HG03066 (cell line): ENCODE data around the gene PEX7.
"Not testable (repeated sequence)": the region's sequence is repeated elsewhere in the genome, so short reads cannot be mapped to it uniquely, and the experiment has no call there.

Experiments used
- ATAC-seq: cut with Tn5 transposase; IDR thresholded peaks from one replicate; pipeline ENCODE4 v1.9.1; 2021; ENCODE audit warnings: low read depth; ENCODE audit not compliant: unreplicated experiment

Gene PEX7

GRCh38 chr6:136947037-136947436, 124.6 kb downstream of the PEX7 start:
- ATAC-seq, result no peak

GRCh38 chr6:136949957-136950356, 127.6 kb downstream of the PEX7 start:
- ATAC-seq, result not testable (repeated sequence)

GRCh38 chr6:136950436-136951126, 128.2 kb downstream of the PEX7 start:
- no peak for ATAC-seq

DNA sequence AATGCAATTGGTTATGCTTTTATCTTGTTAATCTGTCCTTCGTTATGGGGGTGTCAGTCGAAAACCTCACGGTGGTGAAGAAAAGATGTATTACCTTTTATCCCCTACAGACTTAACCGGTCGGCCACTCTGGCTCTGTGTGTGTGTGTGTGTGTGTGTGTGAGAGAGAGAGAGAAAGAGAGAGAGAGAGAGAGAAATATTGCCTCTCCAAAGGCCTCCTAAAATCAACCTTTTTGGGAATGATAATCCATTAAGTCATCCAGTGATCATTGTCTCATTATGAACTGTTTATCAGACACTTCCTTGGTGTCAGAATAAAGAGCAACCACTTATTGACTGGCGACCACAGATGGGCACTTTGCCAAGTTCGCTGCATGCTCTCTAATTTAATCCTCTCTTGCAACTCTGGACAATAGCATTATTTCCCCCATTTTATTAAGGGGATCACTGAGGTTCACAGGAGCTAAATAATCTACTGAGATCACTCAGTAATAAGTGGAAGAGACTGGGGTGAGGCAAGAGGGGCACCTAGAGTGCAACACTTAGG, 130.4 kb downstream of the PEX7 start:
- no peak for ATAC-seq

DNA sequence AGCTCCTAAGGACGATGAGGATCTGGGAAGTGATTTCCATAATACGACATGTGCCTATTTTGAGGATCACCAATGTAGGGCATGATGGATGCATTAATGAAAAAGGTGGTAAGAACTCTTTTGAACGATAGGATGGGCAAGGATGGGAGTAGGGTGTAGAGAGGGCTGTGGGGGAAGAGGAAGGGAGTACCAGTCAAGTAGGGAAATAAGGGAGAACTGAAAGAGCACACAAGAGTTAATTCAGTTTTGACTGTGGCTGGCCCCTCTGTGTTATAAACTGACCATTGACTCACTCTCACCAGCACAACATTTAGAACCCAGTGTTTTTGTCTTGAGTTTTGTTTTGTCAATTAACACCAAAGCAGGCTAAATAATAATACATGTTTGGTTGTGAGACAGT, 132.7 kb downstream of the PEX7 start:
- ATAC-seq, result no peak

GRCh38 chr6:136956590-136957544, 134.5 kb downstream of the PEX7 start:
- ATAC-seq, result no peak

DNA sequence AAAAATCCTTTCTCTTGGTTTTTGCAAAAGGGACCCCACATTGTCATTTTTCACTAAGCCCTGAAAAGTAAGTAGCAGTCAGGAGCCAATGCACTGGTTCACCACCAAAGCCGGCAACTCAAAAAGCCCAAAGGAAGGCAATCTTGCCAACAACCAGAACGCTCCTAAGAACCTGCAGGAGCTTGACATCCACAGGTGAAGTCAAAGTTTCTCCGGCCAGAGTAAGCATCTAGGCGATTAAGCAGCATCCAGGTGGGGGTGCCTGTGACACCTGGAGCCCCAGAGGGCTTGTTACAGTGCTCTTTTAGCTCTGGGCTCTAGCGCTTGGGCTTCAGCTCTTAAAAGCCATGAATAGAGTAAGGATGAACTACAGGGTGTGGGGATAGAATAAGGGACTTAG, 135.8 kb downstream of the PEX7 start:
- no peak for ATAC-seq

DNA sequence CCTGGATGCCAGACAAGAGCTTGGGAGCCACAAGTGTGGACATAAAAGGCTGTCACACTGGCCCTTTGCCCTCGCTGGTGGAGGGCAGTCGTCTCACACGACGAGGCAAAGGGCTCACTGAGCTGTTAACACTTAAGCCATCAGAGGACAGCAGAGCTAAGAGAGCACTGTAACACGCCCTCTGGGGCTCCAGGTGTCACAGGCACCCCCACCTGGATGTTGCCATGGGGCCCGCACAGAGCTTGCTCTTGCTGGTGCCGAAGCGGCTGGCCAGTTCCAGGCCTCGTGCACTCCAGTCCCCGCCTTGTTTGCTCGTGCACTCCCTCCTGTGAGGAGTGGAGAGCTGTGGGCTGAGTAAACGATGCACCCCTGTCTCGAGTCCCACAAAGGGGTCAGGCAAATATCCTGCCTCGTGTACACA, 137.1 kb downstream of the PEX7 start:
- no peak for ATAC-seq

GRCh38 chr6:136959935-136960334, 137.5 kb downstream of the PEX7 start:
- not testable (repeated sequence) for ATAC-seq

GRCh38 chr6:136960781-136961180, 138.4 kb downstream of the PEX7 start:
- ATAC-seq, result no peak

DNA sequence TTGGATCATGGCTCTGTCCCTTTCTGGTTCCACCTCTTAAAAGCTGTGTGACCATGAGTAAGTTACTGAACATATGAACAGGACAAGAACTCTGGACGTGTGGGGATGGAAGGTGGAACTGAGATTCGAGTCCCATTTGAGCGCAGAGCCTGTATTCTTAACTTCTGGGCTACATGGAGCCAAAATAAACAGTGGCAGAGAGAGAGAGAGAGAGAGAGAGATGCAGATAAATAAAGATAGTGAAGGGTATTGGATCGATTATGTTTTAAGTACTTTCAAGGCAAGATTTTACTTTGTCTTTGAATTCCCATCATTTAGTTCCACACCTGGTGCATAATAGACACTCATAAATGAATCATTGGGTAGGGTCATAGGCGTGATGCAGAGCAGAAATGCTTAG, 139.5 kb downstream of the PEX7 start:
- no peak for ATAC-seq

GRCh38 chr6:136962661-136963060, 140.3 kb downstream of the PEX7 start:
- ATAC-seq, result no peak

- ATAC-seq, result no peak
Measured at GRCh38 chr6:136963259-136963658, 140.9 kb downstream of the PEX7 start.
